SK-N-MC (cell line): ENCODE results near the gene ARHGEF17.

Experiments
- EZH2 ChIP-seq: fragments of 200-600 bp; sonication (generic); IDR thresholded peaks from one replicate; pipeline ENCODE4 v1.6.1; 2017; ENCODE audit warnings: antibody characterized with exemption
- FOXP2 ChIP-seq: optimal IDR thresholded peaks from 2 replicates; pipeline ENCODE3; 2011; ENCODE audit warnings: mild to moderate bottlenecking, moderate library complexity; ENCODE audit not compliant: insufficient read depth; ENCODE audit errors: extremely low read length, control extremely low read depth
- POLR2AphosphoS5 ChIP-seq: IDR thresholded peaks from 2 replicates; pipeline ENCODE4 v1.6.1; 2012; ENCODE audit warnings: mild to moderate bottlenecking, low read depth, low read length, borderline replicate concordance

- TF ChIP-seq POLR2AphosphoS5 (no peak), EZH2 (no peak), FOXP2 (no peak)
These were observed 72.9 kb downstream of the ARHGEF17 start for GRCh38 chr11:73380897-73381410.
